CD14-positive monocyte (primary cell): ENCODE data around the gene TXLNB. TPM values are rescaled to one million over a fixed set of nuclear protein-coding genes. Genes with fewer than 3 reads are reported as not detected.
"Not testable (repeated sequence)": the region's sequence is repeated elsewhere in the genome, so short reads cannot be mapped to it uniquely, and the experiment has no call there.

Source experiments
- DNase-seq, 3 donors: peaks; one replicate each; pipeline ENCODE4 v3.0.0-alpha.2; 2011 to 2022
- H2AFZ ChIP-seq: 2 replicates; pipeline ENCODE4 v1.6.0; 2012; ENCODE audit warnings: mild to moderate bottlenecking, low read depth, low read length, inconsistent platforms; ENCODE audit not compliant: insufficient read depth, poor library complexity, severe bottlenecking
- H3K27ac ChIP-seq, 2 donors: 1 replicate in 1 of 2; 2 replicates in 1 of 2; pipeline ENCODE4 v1.5.1; 2012 to 2013; ENCODE audit warnings: low read length in 2 of 2, control low read depth in 1 of 2, inconsistent platforms in 1 of 2, low read depth in 1 of 2, mild to moderate bottlenecking in 1 of 2
- H3K27me3 ChIP-seq, 2 donors: one replicate each; pipeline versions ENCODE4 v1.6.0 to v1.6.1; 2011 to 2013; ENCODE audit warnings: low read length in 2 of 2; ENCODE audit not compliant: control insufficient read depth in 2 of 2, insufficient read depth in 2 of 2
- H3K36me3 ChIP-seq, 2 donors: replicated peaks in 1 of 2; 1 replicate in 1 of 2; 2 replicates in 1 of 2; pipeline versions ENCODE4 v1.5.1 to v1.6.1; 2012 to 2013; ENCODE audit warnings: low read length in 2 of 2, control low read depth in 1 of 2, inconsistent platforms in 1 of 2, mild to moderate bottlenecking in 1 of 2; ENCODE audit not compliant: insufficient read depth in 2 of 2, control insufficient read depth in 1 of 2
- H3K4me1 ChIP-seq, 2 donors: 1 replicate in 1 of 2; 2 replicates in 1 of 2; pipeline versions ENCODE4 v1.5.1 to v1.6.1; 2012 to 2013; ENCODE audit warnings: low read length in 2 of 2, control low read depth in 1 of 2, inconsistent platforms in 1 of 2, mild to moderate bottlenecking in 1 of 2, moderate library complexity in 1 of 2; ENCODE audit not compliant: insufficient read depth in 2 of 2, control insufficient read depth in 1 of 2
- H3K4me2 ChIP-seq: replicated peaks from 2 replicates; pipeline ENCODE3; 2012; ENCODE audit warnings: low read length, moderate library complexity, mild to moderate bottlenecking; ENCODE audit not compliant: poor library complexity, severe bottlenecking; ENCODE audit errors: extremely low read depth
- H3K4me3 ChIP-seq, 3 experiments: fragments of 200-600 bp in 1 of 3; sonication (generic) in 1 of 3; replicated peaks in 1 of 3; 1 replicate in 2 of 3; 2 replicates in 1 of 3; pipeline ENCODE4 v1.5.1; 2011 to 2013; ENCODE audit warnings: low read length in 3 of 3, mild to moderate bottlenecking in 3 of 3, control low read depth in 2 of 3, low read depth in 2 of 3, inconsistent platforms in 1 of 3, moderate library complexity in 1 of 3
- H3K79me2 ChIP-seq: 2 replicates; pipeline ENCODE4 v1.6.0; 2012; ENCODE audit warnings: mild to moderate bottlenecking, control low read depth, inconsistent platforms, low read length, moderate library complexity; ENCODE audit not compliant: insufficient read depth
- H3K9ac ChIP-seq: 2 replicates; pipeline ENCODE4 v1.6.0; 2017; ENCODE audit warnings: low read length, mild to moderate bottlenecking; ENCODE audit not compliant: insufficient read depth, poor library complexity, severe bottlenecking
- H3K9me3 ChIP-seq, 2 donors: replicated peaks in 1 of 2; 1 replicate in 1 of 2; 2 replicates in 1 of 2; pipeline versions ENCODE4 v1.5.1 to v1.6.1; 2012 to 2013; ENCODE audit warnings: low read length in 2 of 2, control low read depth in 1 of 2; ENCODE audit not compliant: control insufficient read depth in 1 of 2, insufficient read depth in 1 of 2
- H4K20me1 ChIP-seq: 2 replicates; pipeline ENCODE4 v1.6.0; 2012; ENCODE audit warnings: mild to moderate bottlenecking, low read length, control low read depth, moderate library complexity; ENCODE audit not compliant: insufficient read depth
- H3K27ac Mint-ChIP-seq, 7 donors: one replicate each; pipeline ENCODE4 v1.8.0; 2020; ENCODE audit warnings: mild to moderate bottlenecking in 7 of 7, mixed read lengths in 7 of 7, moderate library complexity in 6 of 7, inconsistent platforms in 2 of 7
- H3K27me3 Mint-ChIP-seq, 3 donors: one replicate each; pipeline ENCODE4 v1.8.0; 2021 to 2022; ENCODE audit warnings: low read depth in 3 of 3, mild to moderate bottlenecking in 3 of 3, mixed read lengths in 3 of 3, moderate library complexity in 3 of 3, inconsistent platforms in 1 of 3
- H3K36me3 Mint-ChIP-seq, 2 donors: one replicate each; pipeline ENCODE4 v1.8.0; 2020; ENCODE audit warnings: mixed read lengths in 2 of 2, inconsistent platforms in 1 of 2, mild to moderate bottlenecking in 1 of 2
- H3K4me1 Mint-ChIP-seq: one replicate; pipeline ENCODE4 v1.8.0; 2020; ENCODE audit warnings: mild to moderate bottlenecking, mixed read lengths
- H3K4me3 Mint-ChIP-seq, 2 donors: one replicate each; pipeline ENCODE4 v1.8.0; 2020; ENCODE audit warnings: mild to moderate bottlenecking in 2 of 2, mixed read lengths in 2 of 2, moderate library complexity in 1 of 2
- H3K9me3 Mint-ChIP-seq, 7 donors: one replicate each; pipeline ENCODE4 v1.8.0; 2020 to 2022; ENCODE audit warnings: mixed read lengths in 7 of 7, mild to moderate bottlenecking in 6 of 7, moderate library complexity in 6 of 7, inconsistent platforms in 2 of 7
- WGBS: methylation state at CpG from one replicate; pipeline ENCODE4 v1.1.5; 2013; ENCODE audit warnings: missing lambda C conversion rate; ENCODE audit not compliant: insufficient coverage; 5-methylcytosine and 5-hydroxymethylcytosine counted together
- intact Hi-C, 2 donors: fragments of 100-400 bp; cut with micrococcal nuclease; formaldehyde crosslinking; loops; one replicate each; pipeline versions ENCODE4 v1.15.0 to v1.15.1; 2023
- polyA plus RNA-seq, 3 donors: library from polyadenylated mRNA; depleted of rRNA in 1 of 3; unstranded in 2 of 3; stranded (reverse) in 1 of 3; fragments of 300-500 nt in 2 of 3; fragments of >200 nt in 1 of 3; fragmentation: Illumina TruSeq in 2 of 3; gene quantifications; 1 replicate in 2 of 3; 2 replicates in 1 of 3; pipeline ENCODE4 v1.2.3, GENCODE V29; 2012 to 2021
- TF ChIP-seq, protein P1 (sequence below): fragments of 200-600 bp; IDR thresholded peaks from one replicate; pipeline ENCODE4 v1.8.0; 2022; ENCODE audit warnings: antibody characterized with exemption, mild to moderate bottlenecking

The TXLNB gene
- polyA plus RNA-seq, 3 donors: 0.04 to 0.25 (median 0.14) TPM

DNA sequence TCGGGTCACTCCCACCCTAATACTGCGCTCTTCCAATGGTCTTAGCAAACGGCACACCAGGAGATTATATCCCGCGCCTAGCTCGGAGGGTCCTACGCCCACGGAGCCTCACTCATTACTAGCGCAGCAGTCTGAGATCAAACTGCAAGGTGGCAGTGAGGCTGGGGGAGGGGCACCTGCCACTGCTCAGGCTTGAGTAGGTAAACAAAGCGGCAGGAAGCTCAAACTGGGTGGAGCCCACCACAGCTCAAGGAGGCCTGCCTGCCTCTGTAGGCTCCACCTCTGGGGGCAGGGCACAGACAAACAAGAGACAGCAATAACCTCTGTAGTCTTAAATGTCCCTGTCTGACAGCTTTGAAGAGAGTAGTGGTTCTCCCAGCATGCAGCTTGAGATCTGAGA is 81.0 kb downstream of the TXLNB start:
- DNase-seq, H3K4me2 ChIP-seq, H3K79me2 ChIP-seq, H3K36me3 Mint-ChIP-seq, H3K4me3 ChIP-seq, H3K27me3 Mint-ChIP-seq, H3K27ac Mint-ChIP-seq, H4K20me1 ChIP-seq, intact Hi-C loops, H3K4me3 Mint-ChIP-seq, H3K4me1 ChIP-seq, H3K9ac ChIP-seq, H3K27me3 ChIP-seq, H2AFZ ChIP-seq, H3K4me1 Mint-ChIP-seq, H3K27ac ChIP-seq, H3K36me3 ChIP-seq: not testable (repeated sequence)
- H3K9me3 Mint-ChIP-seq: peaks cover 31 to 60% (median 42%) of the 10 kb centered on the region in 7 donors
- 96% methylated on average over 8 of the region's 10 CpGs for WGBS
- peaks cover 20 to 24% of the 10 kb centered on the region in 2 donors for H3K9me3 ChIP-seq

DNA sequence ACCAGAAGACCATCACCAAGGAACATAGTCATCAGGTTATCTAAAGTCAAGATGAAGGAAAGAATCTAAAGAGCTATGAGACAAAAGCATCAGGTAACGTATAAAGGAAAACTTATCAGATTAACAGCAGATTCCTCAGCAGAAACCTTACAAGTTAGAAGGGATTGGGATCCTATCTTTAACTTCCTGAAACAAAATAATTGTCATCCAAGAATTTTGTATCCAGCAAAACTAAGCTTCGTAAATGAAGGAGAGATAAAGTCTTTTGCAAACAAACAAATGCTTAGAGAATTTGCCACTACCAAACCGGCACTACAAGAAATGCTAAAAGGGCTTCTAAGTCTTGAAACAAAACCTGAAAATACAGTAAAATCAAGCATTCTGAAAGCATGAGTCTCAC is 86.0 kb downstream of the TXLNB start:
- Mint-ChIP-seq H3K9me3 (peaks cover 39 to 59% (median 43%) of the 10 kb centered on the region in 7 donors), H3K4me3 (no peak overlapping the region), H3K27me3 (no peaks in the 10 kb centered on the region), H3K36me3 (no peaks in the 10 kb centered on the region), H3K27ac (no peak overlapping the region), H3K4me1 (no peaks in the 10 kb centered on the region)
- Histone ChIP-seq H4K20me1 (no peaks in the 10 kb centered on the region), H3K27me3 (no peaks in the 10 kb centered on the region), H3K4me1 (no peaks in the 10 kb centered on the region), H3K36me3 (no peaks in the 10 kb centered on the region), H3K79me2 (no peaks in the 10 kb centered on the region), H3K4me2 (no peak overlapping the region), H3K9ac (no peak overlapping the region), H3K4me3 (no peak overlapping the region), H2AFZ (no peak overlapping the region), H3K27ac (no peak overlapping the region), H3K9me3 (peaks cover 27 to 35% of the 10 kb centered on the region in 2 donors)
- intact Hi-C loops: no loop called here
- WGBS: 100% methylated on average over 1 of the region's 3 CpGs
- no peak for DNase-seq
- TF ChIP-seq, protein P1, sequence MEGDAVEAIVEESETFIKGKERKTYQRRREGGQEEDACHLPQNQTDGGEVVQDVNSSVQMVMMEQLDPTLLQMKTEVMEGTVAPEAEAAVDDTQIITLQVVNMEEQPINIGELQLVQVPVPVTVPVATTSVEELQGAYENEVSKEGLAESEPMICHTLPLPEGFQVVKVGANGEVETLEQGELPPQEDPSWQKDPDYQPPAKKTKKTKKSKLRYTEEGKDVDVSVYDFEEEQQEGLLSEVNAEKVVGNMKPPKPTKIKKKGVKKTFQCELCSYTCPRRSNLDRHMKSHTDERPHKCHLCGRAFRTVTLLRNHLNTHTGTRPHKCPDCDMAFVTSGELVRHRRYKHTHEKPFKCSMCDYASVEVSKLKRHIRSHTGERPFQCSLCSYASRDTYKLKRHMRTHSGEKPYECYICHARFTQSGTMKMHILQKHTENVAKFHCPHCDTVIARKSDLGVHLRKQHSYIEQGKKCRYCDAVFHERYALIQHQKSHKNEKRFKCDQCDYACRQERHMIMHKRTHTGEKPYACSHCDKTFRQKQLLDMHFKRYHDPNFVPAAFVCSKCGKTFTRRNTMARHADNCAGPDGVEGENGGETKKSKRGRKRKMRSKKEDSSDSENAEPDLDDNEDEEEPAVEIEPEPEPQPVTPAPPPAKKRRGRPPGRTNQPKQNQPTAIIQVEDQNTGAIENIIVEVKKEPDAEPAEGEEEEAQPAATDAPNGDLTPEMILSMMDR: no peak
